ENCODE measurements around the gene LRRC28.

Gene LRRC28

GRCh38 chr15:99424131-99424571, 172.9 kb downstream of the LRRC28 start:
- no peak for DNase-seq

GRCh38 chr15:99424978-99425656, 173.8 kb downstream of the LRRC28 start:
- DNase-seq = peak; percentile 13

- DNase-seq = no peak
Measured at GRCh38 chr15:99425657-99426301, 174.5 kb downstream of the LRRC28 start.

DNA sequence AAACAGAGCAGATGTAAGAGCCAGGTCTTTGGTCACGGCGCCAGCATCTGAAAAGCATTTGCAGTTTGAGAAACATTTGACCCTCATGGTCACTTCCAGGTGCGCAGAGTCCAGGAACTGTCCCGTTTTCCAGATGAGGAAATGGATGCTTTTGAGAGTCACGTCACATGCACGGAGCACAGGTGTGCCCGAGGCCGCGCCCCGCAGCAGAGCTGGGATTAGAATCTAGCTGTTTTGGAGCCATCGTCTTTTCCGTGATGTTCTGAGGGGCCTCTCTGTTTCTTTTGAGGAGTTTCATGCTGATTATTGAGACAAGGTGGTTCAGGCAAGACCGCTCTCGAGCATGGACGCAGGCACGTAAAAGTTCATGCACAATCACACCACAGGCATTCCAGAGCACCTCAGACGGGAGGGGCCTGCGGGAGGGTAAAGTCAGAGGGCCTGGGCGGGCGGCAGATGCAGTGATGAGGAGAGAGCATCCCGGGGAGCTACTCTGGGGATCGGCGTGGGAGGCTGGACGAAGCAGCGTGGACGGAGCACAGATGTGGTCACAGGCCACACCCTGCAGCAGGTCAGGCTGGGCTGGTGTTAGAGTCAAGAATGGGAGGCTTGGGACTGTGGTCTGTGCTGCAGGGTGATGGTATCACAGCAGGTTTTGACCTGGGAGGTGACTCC, 175.3 kb downstream of the LRRC28 start:
- DNase-seq = no peak

- DNase-seq = no peak
Measured at GRCh38 chr15:99427210-99427609, 175.9 kb downstream of the LRRC28 start.

- DNase-seq = no peak
Measured at GRCh38 chr15:99427668-99428361, 176.5 kb downstream of the LRRC28 start.

- no peak for DNase-seq
Measured at GRCh38 chr15:99429681-99430081, 178.4 kb downstream of the LRRC28 start.

DNA sequence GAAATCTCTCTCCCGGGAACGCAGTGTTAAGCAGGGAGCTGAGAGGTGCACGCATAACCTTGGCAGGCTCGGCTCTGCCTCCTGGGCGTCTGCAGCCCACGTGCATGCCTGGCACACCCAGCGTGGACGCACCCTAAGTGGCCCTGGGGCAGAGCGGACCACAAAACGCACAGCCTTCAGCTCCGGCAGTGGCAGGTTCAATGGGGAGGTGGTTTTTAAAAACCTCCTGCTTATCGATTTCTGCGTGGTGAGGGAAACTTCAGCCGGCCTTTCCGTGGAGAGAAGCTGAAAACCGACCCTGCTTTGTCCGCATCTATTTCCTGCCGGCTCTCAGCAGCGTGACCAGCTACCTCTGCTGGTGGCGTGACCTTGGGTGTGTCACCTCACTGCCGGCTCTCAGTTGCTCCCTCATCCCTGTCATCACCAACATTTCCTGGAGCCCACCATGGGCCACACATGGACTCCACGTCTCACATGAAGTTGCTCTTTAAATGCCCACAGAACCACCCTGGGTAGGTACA, 179.7 kb downstream of the LRRC28 start:
- DNase-seq = no peak

GRCh38 chr15:99431661-99432091, 180.4 kb downstream of the LRRC28 start:
- no peak for DNase-seq

GRCh38 chr15:99432271-99433025, 181.2 kb downstream of the LRRC28 start:
- DNase-seq = no peak

DNA sequence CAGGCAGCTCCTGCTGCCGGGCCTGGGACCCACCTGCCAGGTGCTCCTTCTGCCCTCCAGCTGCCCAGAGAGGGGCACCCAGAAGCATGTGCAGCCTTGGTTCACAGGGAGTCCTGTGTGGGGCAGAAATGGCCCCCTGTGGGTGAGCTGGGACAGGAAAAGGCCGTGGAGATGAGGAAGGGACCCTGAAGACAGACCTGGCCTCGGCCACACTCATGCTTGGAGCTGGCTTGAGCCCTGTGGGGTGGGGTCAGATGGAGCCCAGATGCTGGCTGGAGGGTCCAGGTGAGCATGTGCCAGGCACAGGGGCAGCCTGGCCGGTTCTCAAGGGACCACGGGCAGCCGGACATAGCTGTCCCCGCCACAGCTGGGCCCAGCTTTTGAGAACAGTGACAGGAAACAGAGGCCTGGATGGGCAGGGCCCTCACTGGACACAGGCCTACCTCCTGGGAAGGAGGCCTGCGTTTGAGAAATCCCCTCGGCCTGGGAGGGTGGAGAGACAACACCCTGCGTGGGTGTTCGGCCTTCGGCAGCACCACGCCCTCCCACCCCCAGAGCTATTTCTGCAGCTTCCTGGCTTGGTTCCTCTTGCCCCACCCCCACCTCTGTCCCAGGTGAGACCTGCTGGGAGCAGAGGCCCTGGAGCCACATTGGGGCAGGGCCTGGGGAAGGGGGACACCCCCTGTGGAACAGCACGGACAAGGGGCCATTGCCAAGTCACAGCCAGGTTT, 181.9 kb downstream of the LRRC28 start:
- DNase-seq = no peak

DNA sequence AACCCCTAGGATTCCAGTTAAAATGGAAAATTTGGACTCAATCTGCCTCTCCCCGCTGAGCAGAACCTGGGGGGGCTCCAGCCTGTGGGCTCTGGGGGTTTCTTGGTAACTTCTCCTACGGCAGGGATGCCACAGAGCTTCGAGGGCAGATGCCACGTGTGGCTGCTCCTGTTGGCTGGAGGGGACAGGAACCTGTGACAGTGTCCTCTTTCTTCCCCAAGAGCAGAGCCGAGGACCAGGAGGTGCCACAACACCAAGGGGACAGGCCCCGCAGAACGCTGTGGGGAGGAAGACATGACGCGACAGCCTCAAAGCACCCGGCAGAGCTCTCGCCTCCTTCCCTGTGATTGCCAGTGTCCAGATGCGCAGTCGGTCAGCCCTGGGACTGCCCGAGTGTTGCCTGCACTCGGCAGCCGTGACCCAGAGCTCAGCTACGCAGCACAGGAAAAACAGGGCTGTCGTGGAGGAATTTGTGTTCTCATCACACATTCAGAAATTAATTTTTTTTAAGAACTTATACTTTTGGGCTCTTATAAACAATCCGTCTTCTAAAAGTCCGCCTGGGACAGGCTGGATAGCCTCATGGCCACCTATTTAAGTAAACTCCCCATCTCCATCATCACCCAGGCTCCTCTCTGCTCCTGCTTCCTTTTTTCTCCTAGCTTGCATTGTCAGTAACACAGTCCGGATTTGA, 182.6 kb downstream of the LRRC28 start:
- DNase-seq = no peak

- DNase-seq = no peak
Measured at GRCh38 chr15:99434506-99435112, 183.3 kb downstream of the LRRC28 start.

GRCh38 chr15:99435113-99435695, 183.9 kb downstream of the LRRC28 start:
- no peak for DNase-seq

DNA sequence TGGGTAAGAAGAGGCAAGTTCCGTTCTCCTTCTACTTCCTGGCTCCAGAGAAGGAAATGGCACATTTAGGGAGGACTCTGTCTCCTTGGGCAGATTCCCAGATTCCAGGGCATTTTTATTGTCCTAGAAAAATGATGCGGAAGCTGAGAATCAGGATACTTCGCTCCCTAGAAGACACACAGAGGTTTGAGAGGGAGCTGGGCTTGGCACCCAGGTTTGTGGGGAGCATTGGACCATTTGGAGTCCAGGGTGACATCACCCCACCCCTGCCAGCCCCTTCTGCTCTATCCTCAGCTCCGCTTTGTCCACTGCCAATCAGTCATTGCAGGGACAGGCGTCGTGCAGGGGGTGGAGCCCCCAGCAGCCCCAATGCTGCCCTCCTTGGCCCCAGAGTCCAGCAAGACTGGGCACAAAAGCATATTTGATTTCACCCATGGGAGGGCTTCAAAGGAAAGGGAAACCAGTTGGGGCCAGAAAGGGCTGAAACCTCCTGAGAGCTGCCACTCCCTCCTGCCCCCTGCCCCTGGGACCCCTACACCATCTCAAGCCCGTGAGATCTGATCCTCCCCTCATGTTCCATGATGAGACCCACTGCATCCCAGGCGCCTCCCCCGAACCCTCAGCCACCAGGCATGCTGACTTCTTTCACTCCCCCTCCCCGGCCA, 184.7 kb downstream of the LRRC28 start:
- DNase-seq = no peak

- no peak for DNase-seq
Measured at GRCh38 chr15:99436542-99437314, 185.4 kb downstream of the LRRC28 start.

- no peak for DNase-seq
Measured at GRCh38 chr15:99437315-99438223, 186.3 kb downstream of the LRRC28 start.

GRCh38 chr15:99438224-99438585, 186.9 kb downstream of the LRRC28 start:
- DNase-seq = no peak

Measured in T-helper 9 cell (primary cell).